Mammary epithelial cell (primary cell): Measurements from ENCODE around the gene STAC2.

Experiments used
- CTCF ChIP-seq, 2 donors: IDR thresholded peaks in 1 of 2; conservative IDR thresholded peaks in 1 of 2; 2 replicates each; pipeline ENCODE4 v1.5.1; 2011 to 2012; ENCODE audit warnings: inconsistent platforms in 2 of 2, low read length in 2 of 2, mild to moderate bottlenecking in 2 of 2, control low read depth in 1 of 2, low read depth in 1 of 2; ENCODE audit not compliant: insufficient read depth in 1 of 2; ENCODE audit errors: extremely low read depth in 1 of 2
- EZH2 ChIP-seq: IDR thresholded peaks from 2 replicates; pipeline ENCODE4 v1.6.1; 2012; ENCODE audit warnings: low read length, inconsistent platforms, borderline replicate concordance

DNA sequence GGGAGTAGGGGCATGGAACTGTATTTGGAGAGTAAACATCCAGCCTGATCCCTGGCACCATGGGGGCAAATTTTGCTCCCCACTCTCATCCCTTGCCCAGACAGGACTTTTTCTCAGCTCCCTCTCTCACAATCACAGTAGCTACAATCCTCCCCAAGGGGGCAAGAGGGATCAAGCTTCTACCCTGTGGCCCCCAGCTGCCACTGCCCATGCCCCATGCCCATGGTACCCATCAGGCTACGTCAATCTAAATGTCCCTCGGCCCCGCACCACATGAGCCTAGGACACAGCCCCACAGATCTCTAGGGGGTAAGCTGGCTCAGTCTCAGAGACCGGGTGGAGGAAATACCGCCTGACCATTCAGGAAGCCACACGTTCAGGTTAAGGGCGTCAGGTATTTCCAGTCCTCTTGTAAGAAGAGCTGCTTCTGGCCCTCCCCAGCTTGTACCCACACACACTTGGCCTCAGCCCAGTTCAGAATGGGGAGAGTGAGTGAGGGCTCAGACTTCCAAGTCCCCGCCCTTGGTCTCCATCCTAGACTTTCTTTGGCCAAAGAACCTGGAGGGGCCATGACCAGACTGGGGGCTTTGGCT, 30.1 kb downstream of the STAC2 start:
- TF ChIP-seq CTCF (conservative IDR thresholded peaks at IDR 0.05 in 1 of 2, IDR thresholded peaks at IDR 0.05 in 1 of 2; ENCODE audit: extremely low read depth in 1 of 2, insufficient read depth in 1 of 2, low read depth in 1 of 2, low read length in 2 of 2) (no peak), EZH2 (no peak)
